IPS DF 4.7 (cell line): ENCODE measurements around the gene ADH1A.
"Not testable (repeated sequence)": the region's sequence is repeated elsewhere in the genome, so short reads cannot be mapped to it uniquely, and the experiment has no call there.

Experiments used
- DNase-seq: peaks from one replicate; pipeline ENCODE4 v3.0.0-alpha.2; 2013; ENCODE audit warnings: low spot score; ENCODE audit errors: extremely low read depth

The ADH1A gene

DNA sequence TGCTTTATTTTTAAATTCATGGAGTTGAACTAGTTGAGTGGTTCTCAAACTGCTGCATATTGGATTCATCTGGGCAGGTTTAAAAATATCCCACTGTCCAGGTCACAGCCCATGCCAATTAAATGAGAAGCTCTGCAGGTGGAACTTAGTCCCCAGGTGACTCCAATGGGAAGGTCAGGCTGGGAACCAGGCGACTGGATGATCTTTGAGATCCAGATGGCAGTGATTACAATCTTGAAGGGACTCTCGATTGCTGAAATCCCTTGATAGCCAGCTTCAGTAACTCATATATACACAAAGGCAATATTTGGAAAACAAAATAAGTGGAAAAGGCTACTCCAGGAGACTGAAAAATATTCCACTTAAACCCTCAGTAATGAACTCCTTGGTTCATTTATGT lies 8.1 kb downstream of the ADH1A start:
- no peak for DNase-seq

DNA sequence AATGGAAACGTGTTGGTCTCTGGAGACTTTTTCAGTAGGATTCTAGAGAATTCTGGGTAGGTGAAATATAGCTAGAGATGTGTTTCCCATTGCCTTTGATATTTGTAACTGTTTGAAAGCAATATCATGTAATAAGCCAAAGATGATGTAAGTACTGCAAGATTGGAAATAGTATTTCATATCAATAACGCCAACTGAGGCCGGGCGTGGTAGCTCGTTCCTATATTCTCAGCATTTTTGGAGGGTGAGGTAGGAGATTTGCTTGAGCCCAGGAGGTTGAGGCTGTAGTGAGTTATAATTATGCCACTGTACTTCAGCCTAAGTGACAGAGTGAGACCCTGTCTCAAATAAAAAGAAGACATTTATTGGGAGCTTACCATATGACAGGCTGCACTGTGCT lies 9.5 kb downstream of the ADH1A start:
- no peak for DNase-seq

DNA sequence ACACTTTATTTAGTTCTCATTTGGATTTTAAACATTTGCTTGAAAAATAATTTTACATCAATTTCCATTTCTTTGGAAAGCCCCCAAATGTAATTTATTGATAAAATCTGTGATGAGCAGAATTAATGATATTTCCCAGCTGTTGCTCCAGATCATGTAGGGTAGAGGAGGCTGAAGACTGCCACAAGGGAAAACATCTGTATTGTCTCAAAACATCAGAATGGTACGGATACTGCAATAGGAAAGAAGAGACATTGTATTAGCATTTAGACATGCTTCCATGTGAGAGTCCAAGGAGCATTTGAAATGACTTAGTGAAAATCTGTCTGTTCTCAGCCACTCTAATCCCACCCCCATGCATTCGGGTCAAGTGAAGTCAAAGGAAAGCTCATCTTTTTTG lies 14.4 kb downstream of the ADH1A start:
- no peak for DNase-seq

DNA sequence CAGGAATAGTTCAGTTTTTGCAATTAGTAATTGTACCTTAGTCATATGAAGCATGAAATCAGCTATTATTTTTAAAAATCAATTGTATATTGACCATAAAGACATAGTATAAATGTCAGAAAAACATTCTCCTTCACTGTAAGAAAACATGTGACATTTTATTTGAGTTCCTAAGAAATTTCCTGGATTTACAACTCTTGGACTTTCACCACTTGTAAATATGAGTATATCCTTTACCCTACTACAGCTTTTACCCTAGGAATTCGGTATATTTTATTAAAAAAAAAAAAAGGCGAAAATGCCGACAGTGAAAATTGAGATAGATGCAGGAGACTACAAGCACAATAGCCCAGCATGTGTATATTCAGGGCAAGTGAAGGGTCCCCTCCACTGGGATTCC lies 14.9 kb downstream of the ADH1A start:
- DNase-seq, result no peak

DNA sequence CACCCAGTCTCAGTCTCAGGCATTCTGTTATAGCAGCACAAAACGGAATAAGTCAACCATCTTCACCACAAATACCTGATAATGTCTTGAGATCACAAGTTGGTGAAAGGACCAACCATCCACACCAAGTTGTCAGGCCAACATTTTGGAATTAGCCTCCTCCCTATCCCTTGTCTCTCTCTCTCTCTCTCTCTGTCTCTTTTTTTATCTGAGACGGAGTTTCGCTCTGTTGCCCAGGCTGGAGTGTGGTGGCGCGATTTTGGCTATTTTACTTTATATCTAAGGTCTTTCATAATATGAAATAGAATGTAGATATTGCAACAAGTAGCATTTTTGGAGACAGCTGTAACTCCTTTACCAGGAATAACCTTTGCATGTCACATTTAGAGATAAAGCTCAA lies 15.7 kb downstream of the ADH1A start:
- DNase-seq, result no peak

DNA sequence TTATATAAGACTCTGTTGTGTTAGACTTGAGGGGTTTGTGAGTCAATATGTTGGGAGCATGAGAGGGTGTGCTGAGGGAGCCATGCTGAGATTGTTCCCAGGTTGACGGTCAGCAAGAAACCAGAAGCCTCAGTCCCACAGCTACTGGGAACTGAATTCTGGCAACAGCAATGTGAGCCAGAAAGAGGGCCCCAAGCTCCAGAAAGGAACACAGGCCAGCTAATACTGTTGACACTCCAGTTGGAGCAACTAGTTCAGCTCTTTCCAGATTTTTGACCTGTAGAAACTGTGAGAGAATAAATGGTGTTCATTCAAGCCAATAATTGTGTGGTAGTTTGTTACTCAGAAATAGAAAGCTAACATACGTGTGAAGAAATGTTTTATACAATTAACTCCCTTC lies 17.1 kb downstream of the ADH1A start:
- DNase-seq, result no peak

DNA sequence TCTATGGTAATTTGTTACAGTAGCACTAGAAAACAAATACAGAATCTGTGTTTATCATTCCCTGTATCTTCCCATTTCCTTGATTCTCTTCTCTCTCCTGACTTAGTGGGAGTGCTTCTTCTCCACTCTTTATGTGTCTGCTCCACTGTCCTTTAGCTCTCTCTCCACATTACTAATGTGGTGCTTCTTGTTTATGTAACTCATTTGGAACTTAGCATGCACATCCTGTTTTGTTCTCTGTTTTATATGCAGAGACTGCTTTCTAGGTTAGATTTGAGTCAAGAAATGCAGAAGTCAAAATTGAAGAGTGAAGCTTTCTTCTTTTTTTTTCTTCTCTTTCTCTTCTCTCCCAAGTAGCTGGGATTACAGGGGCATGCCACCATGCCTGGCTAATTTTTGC lies 25.9 kb downstream of the ADH1A start:
- DNase-seq, result no peak

DNA sequence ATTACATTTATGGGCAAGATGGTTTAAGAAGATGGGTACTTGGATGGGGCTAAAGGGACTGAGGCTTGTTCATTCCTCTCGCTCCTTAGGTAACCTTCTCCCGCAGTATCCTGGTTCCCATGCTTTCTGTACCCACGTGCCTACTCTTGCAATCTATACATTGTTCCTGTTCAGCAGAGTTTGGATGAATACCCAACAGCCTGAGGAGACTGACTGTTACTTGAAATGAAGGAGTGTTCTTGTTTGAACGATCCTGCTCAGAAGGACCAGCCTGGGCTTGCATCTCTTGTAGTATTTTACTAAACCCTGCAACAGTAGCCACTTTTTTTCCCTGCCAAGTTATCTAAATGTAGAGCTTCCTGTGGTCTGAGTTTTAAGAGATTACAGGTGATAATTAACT lies 38.0 kb downstream of the ADH1A start:
- no peak for DNase-seq

DNA sequence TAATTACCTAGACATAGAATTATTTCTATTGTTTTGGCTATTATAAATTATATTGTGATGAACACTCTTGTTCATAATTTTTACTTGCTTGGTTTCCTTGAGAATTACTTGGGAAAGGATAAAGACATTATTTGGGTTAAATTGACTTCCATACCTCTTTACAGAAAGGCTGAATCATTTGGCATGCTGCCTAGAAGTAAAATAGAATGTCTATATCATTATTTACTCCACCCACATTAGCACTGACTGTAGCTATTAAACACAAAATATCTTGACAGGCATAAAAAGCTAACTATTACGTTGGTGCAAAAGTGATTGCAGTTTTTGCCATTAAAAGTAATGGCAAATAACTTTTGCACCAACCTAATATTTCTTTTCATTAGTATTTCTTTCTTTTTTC lies 42.1 kb downstream of the ADH1A start:
- DNase-seq, result no peak

DNA sequence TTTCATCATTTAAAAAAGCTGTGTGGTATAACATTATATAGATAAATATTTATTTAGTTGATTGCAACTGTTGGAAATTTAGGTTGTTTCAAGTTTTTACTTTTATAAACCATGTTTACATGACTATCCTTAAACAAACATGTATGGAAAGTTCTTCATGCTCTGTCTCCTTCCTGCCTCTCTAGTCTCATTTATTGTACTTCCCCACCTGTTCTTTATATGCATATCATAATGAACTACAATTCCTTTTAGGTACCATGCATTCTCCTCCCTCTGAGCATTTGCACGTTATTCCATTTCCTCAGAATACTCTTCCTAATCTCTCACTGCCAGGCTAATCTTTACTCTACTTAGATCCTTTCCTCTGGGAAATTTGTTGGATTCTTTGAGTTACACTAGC lies 54.8 kb downstream of the ADH1A start:
- no peak for DNase-seq

DNA sequence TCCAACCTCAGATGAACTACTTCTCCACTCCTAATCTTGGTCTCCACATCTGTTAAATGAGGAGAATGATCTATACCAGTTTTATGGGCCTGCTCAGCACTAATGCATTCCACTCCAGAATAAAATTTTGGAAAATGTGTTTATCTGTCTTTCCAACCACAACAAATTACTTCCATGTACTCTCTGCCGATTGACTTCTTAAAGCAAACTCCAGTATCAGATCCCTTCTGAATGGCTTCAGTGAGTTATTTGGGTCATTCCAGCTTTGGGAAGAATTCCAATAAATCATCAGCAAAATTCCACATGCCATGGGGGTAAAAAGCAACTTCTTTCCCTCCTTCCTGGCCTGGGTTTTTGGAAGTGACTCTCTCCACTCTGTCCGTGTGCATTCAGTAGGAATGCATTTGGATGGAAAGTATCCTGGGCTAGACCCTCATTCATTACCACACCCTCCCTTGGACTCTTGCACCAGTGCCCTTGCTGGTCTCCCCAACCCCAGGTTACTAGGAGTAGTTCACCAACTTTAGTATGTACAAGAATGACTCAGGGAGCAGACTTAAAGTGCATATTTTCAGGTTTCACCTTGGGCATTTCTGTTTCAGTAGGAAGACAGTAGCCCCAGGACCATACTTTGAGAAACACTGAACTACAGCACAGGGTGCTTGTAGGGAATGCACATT lies 56.3 kb downstream of the ADH1A start:
- DNase-seq, result no peak

DNA sequence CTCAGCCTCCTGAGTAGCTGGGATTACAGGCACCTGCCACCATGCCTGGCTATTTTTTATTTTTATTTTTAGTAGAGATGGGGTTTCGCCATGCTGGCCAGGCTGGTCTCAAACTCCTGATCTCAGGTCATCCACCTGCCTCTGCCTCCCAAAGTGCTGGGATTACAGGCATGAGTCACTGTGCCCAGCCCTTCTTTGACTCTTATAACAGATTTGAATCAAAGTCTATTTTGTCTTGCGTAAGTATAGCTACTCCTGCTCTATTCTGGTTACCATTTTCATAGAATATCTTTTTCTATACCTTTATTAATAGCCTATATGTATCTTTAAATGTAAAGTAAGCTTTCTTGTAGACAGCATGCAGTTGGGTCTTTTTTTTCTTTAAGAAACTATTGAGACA lies 57.4 kb downstream of the ADH1A start:
- DNase-seq, result not testable (repeated sequence)

DNA sequence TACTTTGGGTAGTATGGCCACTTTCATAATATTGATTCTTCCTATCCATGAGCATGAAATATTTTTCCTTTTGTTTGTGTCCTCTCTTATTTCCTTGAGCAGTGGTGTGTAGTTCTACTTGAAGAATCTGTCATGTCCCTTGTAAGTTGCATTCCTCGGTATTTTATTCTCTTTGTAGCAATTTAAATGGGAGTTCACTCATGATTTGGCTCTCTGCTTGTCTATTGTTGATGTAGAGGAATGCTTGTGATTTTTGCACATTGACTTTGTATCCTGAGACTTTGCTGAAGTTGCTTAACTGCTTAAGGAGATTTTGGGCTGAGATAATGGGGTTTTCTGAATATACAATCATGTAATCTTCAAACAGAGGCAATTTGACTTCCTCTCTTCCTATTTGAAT lies 62.1 kb downstream of the ADH1A start:
- DNase-seq, result not testable (repeated sequence)

DNA sequence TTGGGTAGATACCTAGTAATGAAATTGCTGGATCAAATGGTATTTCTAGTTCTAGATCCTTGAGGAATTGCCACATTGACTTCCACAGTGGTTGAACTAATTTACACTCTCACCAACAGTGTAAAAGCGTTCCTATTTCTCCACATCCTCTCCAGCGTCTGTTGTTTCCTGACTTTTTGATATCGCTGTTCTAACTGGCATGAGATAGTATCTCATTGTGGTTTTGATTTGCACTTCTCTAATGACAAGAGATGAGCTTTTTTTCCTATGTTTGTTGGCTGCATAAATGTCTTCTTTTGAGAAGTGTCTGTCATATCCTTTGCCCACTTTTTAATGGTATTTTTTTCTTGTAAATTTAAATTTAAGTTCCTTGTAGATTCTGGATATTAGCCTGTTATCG lies 63.1 kb downstream of the ADH1A start:
- DNase-seq, result not testable (repeated sequence)
